IgD-negative memory B cell (primary cell): ENCODE data around the gene LPP. TPM values are rescaled to one million over a fixed set of nuclear protein-coding genes. Genes with fewer than 3 reads are reported as not detected.

Experiments
- H3K27ac Mint-ChIP-seq, 3 donors: one replicate each; pipeline ENCODE4 v1.8.0; 2020 to 2022; ENCODE audit warnings: mild to moderate bottlenecking in 3 of 3, mixed read lengths in 3 of 3, moderate library complexity in 1 of 3
- H3K27me3 Mint-ChIP-seq: one replicate; pipeline ENCODE4 v1.8.0; 2021; ENCODE audit warnings: mixed read lengths
- H3K36me3 Mint-ChIP-seq: one replicate; pipeline ENCODE4 v1.8.0; 2020; ENCODE audit warnings: mild to moderate bottlenecking, mixed read lengths
- H3K4me1 Mint-ChIP-seq, 3 donors: one replicate each; pipeline ENCODE4 v1.8.0; 2020 to 2022; ENCODE audit warnings: mixed read lengths in 3 of 3, mild to moderate bottlenecking in 1 of 3
- H3K4me3 Mint-ChIP-seq, 4 donors: one replicate each; pipeline ENCODE4 v1.8.0; 2020 to 2022; ENCODE audit warnings: mild to moderate bottlenecking in 4 of 4, mixed read lengths in 4 of 4, moderate library complexity in 3 of 4
- H3K9me3 Mint-ChIP-seq, 3 donors: one replicate each; pipeline ENCODE4 v1.8.0; 2020 to 2021; ENCODE audit warnings: mixed read lengths in 3 of 3, mild to moderate bottlenecking in 1 of 3
- polyA plus RNA-seq: library from polyadenylated mRNA; unstranded; fragments of 300-500 nt; fragmentation: Illumina TruSeq; gene quantifications from one replicate; pipeline ENCODE4 v1.2.3, GENCODE V29; 2021

Gene LPP
- polyA plus RNA-seq, 1 donor from 2014 or later: 29.2 TPM

- Mint-ChIP-seq H3K4me1 (peaks cover 31 to 43% (median 41%) of the 10 kb centered on the region in 3 donors), H3K4me3 (peak overlapping the region in 1 of 4 donors; percentile 2), H3K27me3 (no peaks in the 10 kb centered on the region), H3K9me3 (no peaks in the 10 kb centered on the region), H3K27ac (no peak overlapping the region), H3K36me3 (peaks cover 6% of the 10 kb centered on the region)
Observed at GRCh38 chr3:188353426-188353825, 199.5 kb downstream of the LPP start.

- Mint-ChIP-seq H3K4me3 (peak overlapping the region; percentile 69 to 89 (median 78)), H3K27me3 (no peaks in the 10 kb centered on the region), H3K36me3 (no peaks in the 10 kb centered on the region), H3K27ac (peak overlapping the region; percentile 30 to 74 (median 39)), H3K9me3 (no peaks in the 10 kb centered on the region), H3K4me1 (peaks cover 32 to 46% (median 34%) of the 10 kb centered on the region in 3 donors)
Observed at GRCh38 chr3:188358787-188359493, 205.0 kb downstream of the LPP start.

GRCh38 chr3:188360364-188360881 lies 206.5 kb downstream of the LPP start:
- H3K27ac Mint-ChIP-seq: peak overlapping the region in 1 of 3 donors; percentile 74
- peaks cover 2% of the 10 kb centered on the region for H3K36me3 Mint-ChIP-seq
- peaks cover 34 to 45% (median 43%) of the 10 kb centered on the region in 3 donors for H3K4me1 Mint-ChIP-seq
- peak overlapping the region in 1 of 4 donors; percentile 89 for H3K4me3 Mint-ChIP-seq
- H3K27me3 Mint-ChIP-seq: no peaks in the 10 kb centered on the region
- H3K9me3 Mint-ChIP-seq: no peaks in the 10 kb centered on the region

- Mint-ChIP-seq H3K4me3 (peak overlapping the region in 3 of 4 donors; percentile 17 to 76 (median 26)), H3K9me3 (no peaks in the 10 kb centered on the region), H3K36me3 (peaks cover 2% of the 10 kb centered on the region), H3K27ac (peak overlapping the region in 1 of 3 donors; percentile 21), H3K4me1 (peaks cover 42 to 46% (median 43%) of the 10 kb centered on the region in 3 donors), H3K27me3 (no peaks in the 10 kb centered on the region)
Observed at GRCh38 chr3:188361888-188362287, 207.9 kb downstream of the LPP start.

GRCh38 chr3:188362405-188362831 lies 208.5 kb downstream of the LPP start:
- Mint-ChIP-seq H3K4me1 (peaks cover 42 to 46% (median 43%) of the 10 kb centered on the region in 3 donors), H3K9me3 (no peaks in the 10 kb centered on the region), H3K27me3 (no peaks in the 10 kb centered on the region), H3K36me3 (peaks cover 2% of the 10 kb centered on the region), H3K27ac (peak overlapping the region in 1 of 3 donors; percentile 21), H3K4me3 (peak overlapping the region in 2 of 4 donors; percentile 76 to 88)

- Mint-ChIP-seq H3K27me3 (no peaks in the 10 kb centered on the region), H3K36me3 (peaks cover 4% of the 10 kb centered on the region), H3K4me1 (peaks cover 30 to 34% (median 30%) of the 10 kb centered on the region in 3 donors), H3K27ac (no peak overlapping the region), H3K4me3 (no peak overlapping the region), H3K9me3 (no peaks in the 10 kb centered on the region)
Observed at GRCh38 chr3:188365184-188365583, 211.2 kb downstream of the LPP start.

- Mint-ChIP-seq H3K4me3 (peak overlapping the region in 1 of 4 donors; percentile 63), H3K9me3 (no peaks in the 10 kb centered on the region), H3K27me3 (no peaks in the 10 kb centered on the region), H3K27ac (no peak overlapping the region), H3K36me3 (peaks cover 9% of the 10 kb centered on the region), H3K4me1 (peaks cover 23 to 34% (median 28%) of the 10 kb centered on the region in 3 donors)
Observed at GRCh38 chr3:188365988-188366698, 212.2 kb downstream of the LPP start.

- Mint-ChIP-seq H3K27ac (peak overlapping the region in 1 of 3 donors; percentile 44), H3K27me3 (no peaks in the 10 kb centered on the region), H3K4me3 (no peak overlapping the region), H3K4me1 (peaks cover 19 to 27% (median 23%) of the 10 kb centered on the region in 3 donors), H3K36me3 (peaks cover 9% of the 10 kb centered on the region), H3K9me3 (no peaks in the 10 kb centered on the region)
Observed at GRCh38 chr3:188367678-188368077, 213.7 kb downstream of the LPP start.

GRCh38 chr3:188369526-188369925 lies 215.6 kb downstream of the LPP start:
- H3K9me3 Mint-ChIP-seq: no peaks in the 10 kb centered on the region
- H3K4me3 Mint-ChIP-seq: no peak overlapping the region
- H3K36me3 Mint-ChIP-seq: peaks cover 9% of the 10 kb centered on the region
- H3K4me1 Mint-ChIP-seq: peaks cover 16 to 23% (median 18%) of the 10 kb centered on the region in 3 donors
- no peaks in the 10 kb centered on the region for H3K27me3 Mint-ChIP-seq
- no peak overlapping the region for H3K27ac Mint-ChIP-seq

- Mint-ChIP-seq H3K4me1 (peaks cover 12 to 23% (median 18%) of the 10 kb centered on the region in 3 donors), H3K27me3 (no peaks in the 10 kb centered on the region), H3K36me3 (peaks cover 6% of the 10 kb centered on the region), H3K4me3 (peak overlapping the region in 1 of 4 donors; percentile 46), H3K27ac (peak overlapping the region in 1 of 3 donors; percentile 80), H3K9me3 (no peaks in the 10 kb centered on the region)
Observed at GRCh38 chr3:188370081-188370830, 216.3 kb downstream of the LPP start.

GRCh38 chr3:188378786-188379185 lies 224.8 kb downstream of the LPP start:
- peaks cover 6% of the 10 kb centered on the region for H3K36me3 Mint-ChIP-seq
- H3K4me3 Mint-ChIP-seq: no peak overlapping the region
- H3K9me3 Mint-ChIP-seq: peaks cover 0 to 6% (median 3%) of the 10 kb centered on the region in 3 donors
- peak overlapping the region in 1 of 3 donors; percentile 41 for H3K27ac Mint-ChIP-seq
- no peaks in the 10 kb centered on the region for H3K27me3 Mint-ChIP-seq
- peaks cover 14 to 23% (median 18%) of the 10 kb centered on the region in 3 donors for H3K4me1 Mint-ChIP-seq

- Mint-ChIP-seq H3K4me3 (no peak overlapping the region), H3K27ac (no peak overlapping the region), H3K4me1 (peaks cover 24 to 27% (median 24%) of the 10 kb centered on the region in 3 donors)
Observed at GRCh38 chr3:188380252-188380651, 226.3 kb downstream of the LPP start.

GRCh38 chr3:188380722-188381121 lies 226.8 kb downstream of the LPP start:
- Mint-ChIP-seq H3K36me3 (peaks cover 6% of the 10 kb centered on the region), H3K27ac (no peak overlapping the region), H3K9me3 (peaks cover 2 to 6% (median 3%) of the 10 kb centered on the region in 3 donors), H3K4me3 (no peak overlapping the region), H3K27me3 (no peaks in the 10 kb centered on the region), H3K4me1 (peaks cover 25 to 28% (median 27%) of the 10 kb centered on the region in 3 donors)

More at GRCh38 chr3:188380252-188380651, 226.3 kb downstream of the LPP start:
- Mint-ChIP-seq H3K36me3 (peaks cover 6% of the 10 kb centered on the region), H3K9me3 (peaks cover 2 to 6% (median 3%) of the 10 kb centered on the region in 3 donors), H3K27me3 (no peaks in the 10 kb centered on the region)

GRCh38 chr3:188383748-188384147 lies 229.8 kb downstream of the LPP start:
- Mint-ChIP-seq H3K27me3 (no peaks in the 10 kb centered on the region), H3K27ac (no peak overlapping the region), H3K9me3 (peaks cover 0 to 3% (median 2%) of the 10 kb centered on the region in 3 donors), H3K36me3 (peaks cover 6% of the 10 kb centered on the region), H3K4me1 (peaks cover 29 to 40% (median 30%) of the 10 kb centered on the region in 3 donors), H3K4me3 (no peak overlapping the region)
